Gastrocnemius medialis (tissue), 4 donors: Measurements from ENCODE around the gene ZDHHC3.
"Not testable (repeated sequence)": the region's sequence is repeated elsewhere in the genome, so short reads cannot be mapped to it uniquely, and the experiment has no call there.

Experiments
- POLR2A ChIP-seq, 2 donors: fragments of 450-650 bp; IDR thresholded peaks; one replicate each; pipeline ENCODE4 v1.6.1; 2017; ENCODE audit warnings: antibody characterized with exemption in 2 of 2, mild to moderate bottlenecking in 2 of 2, moderate library complexity in 2 of 2
- TF ChIP-seq, protein P1 (sequence below), 5 experiments: fragments of 450-650 bp in 3 of 5; fragments of 200-600 bp in 2 of 5; sonication (generic) in 2 of 5; IDR thresholded peaks in 4 of 5; conservative IDR thresholded peaks in 1 of 5; 1 replicate in 4 of 5; 2 replicates in 1 of 5; pipeline ENCODE4 v1.5.1; 2016 to 2019; ENCODE audit warnings: antibody characterized with exemption in 5 of 5, mild to moderate bottlenecking in 3 of 5, moderate library complexity in 3 of 5

DNA sequence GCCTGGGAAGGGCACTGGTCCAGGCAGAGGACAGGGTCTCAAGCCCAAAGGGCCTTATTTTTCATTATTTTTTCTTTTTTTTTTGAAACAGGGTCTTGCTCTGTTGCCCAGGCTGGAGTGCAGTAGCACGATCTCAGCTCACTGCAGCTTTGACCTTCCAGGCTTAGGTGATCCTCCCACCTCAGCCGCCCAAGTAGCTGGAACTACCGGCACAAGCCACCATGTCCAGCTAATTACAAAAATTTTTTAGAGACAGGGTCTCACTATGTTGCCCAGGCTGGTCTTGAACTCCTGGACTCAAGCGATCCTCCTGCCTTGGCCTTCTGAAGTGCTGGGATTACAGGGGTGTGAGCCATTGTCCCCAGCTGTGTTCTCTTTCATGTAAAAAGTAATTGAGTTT is 26.2 kb downstream of the ZDHHC3 start:
- TF ChIP-seq, protein P1, sequence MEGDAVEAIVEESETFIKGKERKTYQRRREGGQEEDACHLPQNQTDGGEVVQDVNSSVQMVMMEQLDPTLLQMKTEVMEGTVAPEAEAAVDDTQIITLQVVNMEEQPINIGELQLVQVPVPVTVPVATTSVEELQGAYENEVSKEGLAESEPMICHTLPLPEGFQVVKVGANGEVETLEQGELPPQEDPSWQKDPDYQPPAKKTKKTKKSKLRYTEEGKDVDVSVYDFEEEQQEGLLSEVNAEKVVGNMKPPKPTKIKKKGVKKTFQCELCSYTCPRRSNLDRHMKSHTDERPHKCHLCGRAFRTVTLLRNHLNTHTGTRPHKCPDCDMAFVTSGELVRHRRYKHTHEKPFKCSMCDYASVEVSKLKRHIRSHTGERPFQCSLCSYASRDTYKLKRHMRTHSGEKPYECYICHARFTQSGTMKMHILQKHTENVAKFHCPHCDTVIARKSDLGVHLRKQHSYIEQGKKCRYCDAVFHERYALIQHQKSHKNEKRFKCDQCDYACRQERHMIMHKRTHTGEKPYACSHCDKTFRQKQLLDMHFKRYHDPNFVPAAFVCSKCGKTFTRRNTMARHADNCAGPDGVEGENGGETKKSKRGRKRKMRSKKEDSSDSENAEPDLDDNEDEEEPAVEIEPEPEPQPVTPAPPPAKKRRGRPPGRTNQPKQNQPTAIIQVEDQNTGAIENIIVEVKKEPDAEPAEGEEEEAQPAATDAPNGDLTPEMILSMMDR (IDR thresholded peaks at IDR 0.05 in 4 of 5, conservative IDR thresholded peaks at IDR 0.05 in 1 of 5), result not testable (repeated sequence)
- not testable (repeated sequence) for TF ChIP-seq POLR2A (IDR thresholded peaks at IDR 0.05)
